Hepatic stellate cell (primary cell): ENCODE results near the gene KIF23.

Source experiments
- DNase-seq: peaks from one replicate; pipeline ENCODE4 v3.0.0; 2011; ENCODE audit warnings: low spot score

Gene KIF23

DNA sequence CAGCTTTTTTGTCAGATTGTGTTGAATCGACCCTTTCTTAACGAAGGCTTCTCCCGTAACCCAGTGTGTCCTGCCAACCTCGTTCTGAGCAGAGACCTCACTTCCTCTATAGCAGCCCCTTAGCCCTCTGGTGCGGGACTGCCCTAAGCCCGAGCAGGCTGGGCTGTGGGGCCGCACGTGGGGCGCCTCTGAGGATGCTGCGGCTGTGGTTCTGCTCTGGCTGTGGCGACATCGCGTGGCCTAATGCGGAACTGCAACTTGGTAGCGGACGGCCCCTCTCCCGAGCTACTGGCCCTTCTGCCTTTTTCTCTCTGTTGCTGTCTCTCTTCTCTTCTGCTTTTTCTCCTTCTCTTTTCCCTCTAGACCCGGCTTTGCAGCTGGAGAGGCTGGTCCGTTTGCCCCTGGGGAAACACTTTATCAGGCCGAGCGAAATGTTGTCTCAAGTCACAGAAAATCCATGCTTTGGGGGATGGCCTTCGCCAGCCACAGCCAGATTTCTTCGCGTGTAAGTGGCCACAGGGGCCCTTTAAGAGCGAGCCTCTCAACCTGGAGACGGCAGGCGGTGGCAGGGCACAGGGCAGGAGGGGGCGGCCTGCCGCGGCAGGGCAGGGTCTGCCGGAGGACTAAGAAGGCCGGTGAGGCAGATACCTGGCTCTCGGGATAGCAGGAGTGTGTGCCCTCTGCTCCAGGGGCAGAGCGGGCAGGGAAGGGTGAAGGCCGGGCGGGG, 19.4 kb upstream of the KIF23 start:
- peak; percentile 82 for DNase-seq

DNA sequence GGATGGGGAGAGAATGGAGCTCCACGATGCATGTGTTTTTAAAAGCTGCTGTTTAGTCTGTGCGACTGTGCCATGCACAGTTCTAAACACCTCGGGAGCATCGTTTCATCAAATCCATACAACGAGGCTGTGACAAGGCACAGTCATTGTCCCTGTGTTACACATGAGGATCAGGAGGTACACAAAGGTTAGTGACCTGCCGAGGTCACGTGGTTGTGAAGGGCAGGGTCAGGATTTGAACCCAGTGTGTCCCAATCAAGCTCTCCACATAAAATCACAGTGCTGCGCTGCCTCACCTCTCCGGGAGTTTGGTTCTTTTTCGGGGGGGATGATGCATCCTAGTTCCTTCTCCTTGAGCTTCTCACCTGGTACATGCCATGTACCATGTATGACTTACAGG, 18.7 kb upstream of the KIF23 start:
- no peak for DNase-seq

DNA sequence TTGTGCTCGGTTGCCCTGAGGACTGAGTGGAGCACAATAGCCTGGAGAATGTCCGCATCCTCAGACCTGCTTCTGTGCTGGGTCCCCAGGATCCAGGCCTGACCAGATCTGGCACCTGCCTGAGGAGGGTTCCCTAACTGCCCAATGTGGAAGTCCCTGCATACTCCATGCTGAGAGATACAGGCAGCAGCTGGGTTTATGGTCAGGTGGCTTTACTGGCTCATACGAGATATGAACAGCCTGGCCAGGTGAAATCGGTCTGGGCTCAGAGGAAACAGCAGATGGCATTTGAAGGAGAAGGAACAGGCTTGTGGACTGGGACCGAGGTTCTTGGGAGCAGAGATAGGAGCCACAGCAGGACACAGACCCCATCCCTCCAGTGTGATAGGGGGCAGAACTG, 18.2 kb upstream of the KIF23 start:
- no peak for DNase-seq

DNA sequence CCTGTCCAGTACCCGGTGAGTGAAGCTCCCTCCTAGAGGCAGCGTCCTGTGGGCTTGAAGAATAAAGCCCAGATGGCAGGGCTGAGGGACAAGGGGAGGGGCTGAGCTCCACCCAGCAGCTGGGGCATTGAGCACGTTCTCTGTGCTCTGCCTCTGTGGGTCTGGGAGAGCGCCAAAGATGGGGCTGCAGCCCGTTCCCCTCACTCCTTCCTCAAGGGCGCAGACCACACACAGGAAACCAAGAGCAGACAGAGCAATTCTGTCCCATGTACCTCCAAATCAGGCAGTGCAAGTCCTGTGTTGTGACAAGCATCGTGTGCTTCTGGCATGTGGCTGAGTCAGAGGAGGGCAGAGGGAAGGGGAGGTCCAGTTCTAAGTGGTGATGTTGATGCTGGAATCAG, 15.7 kb upstream of the KIF23 start:
- DNase-seq, result peak; percentile 77

DNA sequence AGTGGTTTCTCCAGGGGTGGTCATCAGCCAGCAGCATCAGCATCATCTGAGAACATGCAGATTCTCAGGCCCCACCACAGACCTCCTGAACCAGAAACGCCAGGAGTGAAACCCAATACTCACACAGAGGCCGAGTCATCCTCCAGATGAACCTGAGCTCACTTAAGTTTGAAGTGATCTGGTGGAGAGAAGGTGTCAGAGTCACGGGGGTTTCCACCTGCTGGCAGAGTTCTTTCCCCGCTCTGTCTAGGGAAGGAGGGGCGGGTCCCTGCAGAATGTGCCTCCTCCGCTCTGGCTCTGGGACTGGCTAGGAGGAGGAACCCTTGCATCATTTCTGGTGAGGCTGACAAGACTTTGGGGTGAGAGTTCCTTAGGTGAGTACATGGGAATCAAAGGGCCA, 13.3 kb upstream of the KIF23 start:
- DNase-seq, result no peak

DNA sequence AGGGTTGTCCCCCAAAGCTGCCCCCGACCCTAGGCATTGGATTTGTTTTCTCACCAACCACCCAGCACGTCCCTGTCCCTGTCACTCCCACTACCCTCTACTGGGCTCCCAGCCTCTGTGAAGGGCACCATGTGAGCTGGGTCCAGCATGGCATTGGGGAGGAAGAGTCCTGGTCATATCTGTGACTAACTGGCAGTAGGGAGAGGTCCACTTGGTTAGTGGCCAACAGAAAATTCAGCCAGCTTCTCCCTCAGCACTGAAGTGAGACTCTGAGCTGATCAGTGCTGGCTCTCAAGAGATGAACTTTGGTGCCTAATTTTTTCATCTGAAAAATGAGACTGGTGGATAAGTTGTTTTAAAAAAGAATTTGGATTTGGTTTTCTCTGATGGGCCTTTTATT, 11.3 kb upstream of the KIF23 start:
- DNase-seq, result no peak

DNA sequence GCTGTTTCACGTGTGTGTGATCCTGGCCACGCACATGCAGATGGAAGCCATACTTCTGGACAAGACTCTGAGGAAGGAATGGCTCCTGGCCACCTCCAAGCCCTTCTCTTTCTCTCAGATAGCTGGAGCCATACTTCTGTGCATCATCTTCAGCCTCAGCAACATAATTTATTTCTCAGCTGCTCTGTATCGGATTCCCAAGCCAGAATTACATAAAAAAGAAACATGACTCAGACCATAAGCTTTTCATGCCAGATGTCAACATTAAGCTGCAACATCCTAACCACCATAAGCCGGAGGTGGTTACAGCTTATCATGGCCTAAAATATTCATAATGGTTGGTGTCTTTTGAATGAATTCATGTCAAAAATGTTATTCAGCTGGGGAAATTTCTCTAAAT, 10.6 kb upstream of the KIF23 start:
- peak; percentile 75 for DNase-seq

DNA sequence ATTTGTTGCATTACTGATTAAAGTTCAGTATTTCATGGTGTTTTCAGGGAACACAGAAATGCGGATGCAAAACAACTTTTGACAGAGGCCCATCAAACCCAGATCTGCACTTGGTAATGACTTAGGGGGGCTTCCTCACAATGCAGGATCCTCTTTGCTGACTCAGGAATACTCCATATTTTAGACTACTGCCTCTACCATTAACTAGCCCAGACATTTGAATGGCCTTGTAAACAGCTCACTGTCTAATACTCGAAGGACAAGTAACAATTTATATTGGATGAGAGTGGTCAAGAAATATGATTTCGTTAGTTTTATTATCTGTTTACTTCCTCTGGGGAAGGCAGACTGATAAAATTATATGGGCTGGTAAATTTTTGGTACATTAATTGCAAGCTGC, 9.0 kb upstream of the KIF23 start:
- DNase-seq, result no peak

DNA sequence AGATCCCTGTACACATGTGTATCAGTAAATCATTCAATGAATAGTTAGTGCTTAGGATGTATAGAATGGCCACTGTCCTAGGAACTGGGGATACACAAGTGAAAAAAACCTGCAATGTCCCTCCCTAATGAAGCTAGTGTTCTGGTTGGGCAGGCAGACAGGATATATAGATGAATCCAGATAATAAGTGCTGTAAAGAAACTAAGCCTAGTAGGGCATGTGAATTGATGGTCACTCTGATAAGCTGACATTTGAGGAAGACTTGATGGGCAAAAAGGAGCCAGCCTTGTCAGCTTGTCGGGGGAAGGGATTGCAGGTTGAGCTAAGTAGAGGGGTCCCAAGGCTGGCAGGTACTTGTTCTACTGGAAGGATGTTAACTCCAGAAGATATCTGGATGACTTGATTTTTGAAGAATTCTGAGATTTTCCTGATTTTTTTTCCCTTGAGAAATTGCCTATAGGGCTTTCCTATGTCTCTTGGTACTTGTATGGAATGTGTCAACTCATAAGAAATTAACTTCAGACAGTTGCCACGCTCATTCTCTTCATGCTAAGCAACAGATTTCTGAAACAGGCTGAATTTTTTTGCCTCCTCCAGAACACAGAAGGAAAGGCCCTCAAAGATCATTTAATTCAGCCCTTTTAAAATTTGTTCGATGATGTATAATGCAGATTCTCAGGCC, 6.3 kb upstream of the KIF23 start:
- no peak for DNase-seq

DNA sequence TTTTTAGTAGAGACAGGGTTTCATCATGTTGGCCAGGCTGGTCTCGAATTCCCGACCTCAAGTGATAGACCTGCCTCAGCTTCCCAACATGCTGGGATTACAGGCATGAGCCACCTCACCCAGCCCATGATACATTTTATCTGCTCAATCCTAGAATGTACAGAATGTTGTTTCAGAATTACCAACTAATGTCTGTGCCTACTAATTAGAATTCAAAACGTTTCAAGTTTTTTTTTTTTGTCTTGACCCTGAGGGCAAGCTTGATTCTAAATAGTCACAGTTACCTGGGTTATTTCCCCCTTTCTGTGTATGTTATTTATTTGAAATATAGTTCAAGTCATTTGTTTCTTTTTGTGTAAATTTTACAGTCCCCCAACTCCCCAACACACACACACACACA, 5.3 kb upstream of the KIF23 start:
- no peak for DNase-seq

DNA sequence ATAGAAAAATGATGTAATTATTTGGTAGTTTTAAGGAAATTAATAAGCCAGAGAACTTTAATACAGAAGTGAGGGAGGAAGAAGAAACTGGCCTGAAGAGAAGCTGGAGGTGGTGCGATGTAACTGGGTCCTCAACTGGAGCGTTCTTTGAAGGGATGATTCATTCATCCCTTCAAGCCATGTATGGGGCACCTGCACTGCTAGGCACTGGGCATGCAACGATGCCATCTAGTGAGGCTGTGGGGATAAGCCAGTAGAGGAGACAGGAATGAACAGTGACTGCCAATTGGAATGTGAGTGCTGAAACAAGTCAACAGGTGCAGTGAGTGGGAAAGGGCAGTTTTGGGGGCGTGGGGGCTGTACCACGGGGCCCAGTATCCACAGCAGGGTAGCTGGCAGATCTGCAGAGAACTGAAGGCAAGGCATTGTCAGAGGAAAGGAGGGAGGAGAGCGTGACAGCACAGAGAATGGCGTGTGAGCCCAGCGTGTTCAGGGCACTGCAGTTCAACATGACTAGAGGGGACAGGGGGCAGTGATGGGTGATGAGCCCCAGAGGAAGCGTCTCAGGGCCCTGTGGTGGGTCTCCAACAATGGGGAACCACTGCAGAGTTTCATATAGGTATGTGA, 3.8 kb upstream of the KIF23 start:
- peak; percentile 28 for DNase-seq

DNA sequence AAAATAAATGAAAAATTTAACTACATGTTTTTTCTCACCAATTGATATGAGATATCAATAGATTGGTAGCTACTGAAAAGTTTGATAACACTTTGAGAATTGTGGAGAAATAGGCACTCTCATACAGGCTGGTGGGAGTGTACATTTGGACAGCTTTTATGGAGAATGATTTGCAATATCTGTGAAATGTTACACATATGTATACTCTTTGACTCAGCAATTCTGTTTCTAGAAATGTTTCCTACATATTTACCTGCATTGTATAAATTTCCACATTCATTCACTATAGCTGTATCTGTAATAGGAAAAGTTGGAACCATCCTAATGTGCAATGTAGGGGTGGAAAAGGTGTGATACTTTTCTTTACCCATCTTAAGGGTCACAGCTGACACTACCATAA, 1.9 kb upstream of the KIF23 start:
- no peak for DNase-seq

DNA sequence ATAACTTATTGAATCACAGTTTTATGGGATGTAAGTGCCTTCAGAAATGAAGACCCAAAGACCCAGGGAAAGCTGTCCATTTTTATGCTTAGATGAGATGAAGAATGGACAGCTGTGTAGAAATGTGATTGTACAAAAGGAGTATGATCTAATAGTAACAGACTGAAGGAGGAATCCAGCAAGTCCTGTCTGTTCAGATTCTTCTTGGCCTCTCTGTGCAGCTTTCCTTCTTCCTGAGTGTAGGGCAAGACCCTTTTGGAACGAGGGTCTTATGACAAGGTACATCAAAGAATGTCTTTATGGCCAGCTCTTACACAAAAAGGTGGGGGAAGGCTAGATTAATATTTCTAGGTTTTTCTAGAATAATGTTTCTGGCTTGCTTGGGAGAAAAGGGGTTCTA, 1.4 kb upstream of the KIF23 start:
- no peak for DNase-seq

DNA sequence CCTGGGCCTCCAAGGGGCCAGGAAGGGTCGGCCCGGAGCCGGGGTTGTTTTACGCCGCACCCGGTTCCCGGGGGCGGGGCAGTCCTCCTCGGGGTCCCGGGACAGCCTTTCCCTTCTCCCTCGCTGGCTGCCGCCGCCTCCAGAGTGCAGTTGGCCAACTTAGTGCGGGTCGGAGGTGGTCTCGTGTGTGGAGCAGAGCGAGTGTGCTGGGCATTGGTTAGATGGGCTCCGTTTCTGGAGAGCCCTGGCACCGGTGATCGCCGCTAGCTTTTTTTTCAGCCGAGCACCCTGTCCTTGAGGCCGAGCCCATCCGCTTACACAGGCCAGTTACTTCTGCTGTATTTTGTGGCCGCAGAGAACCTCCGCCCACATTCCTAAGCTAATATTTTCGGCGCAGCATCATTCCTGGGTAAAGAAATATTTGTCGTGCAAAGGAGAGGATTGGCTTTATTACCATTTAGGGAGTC, 585 bp downstream of the KIF23 start:
- peak; percentile 83 for DNase-seq

DNA sequence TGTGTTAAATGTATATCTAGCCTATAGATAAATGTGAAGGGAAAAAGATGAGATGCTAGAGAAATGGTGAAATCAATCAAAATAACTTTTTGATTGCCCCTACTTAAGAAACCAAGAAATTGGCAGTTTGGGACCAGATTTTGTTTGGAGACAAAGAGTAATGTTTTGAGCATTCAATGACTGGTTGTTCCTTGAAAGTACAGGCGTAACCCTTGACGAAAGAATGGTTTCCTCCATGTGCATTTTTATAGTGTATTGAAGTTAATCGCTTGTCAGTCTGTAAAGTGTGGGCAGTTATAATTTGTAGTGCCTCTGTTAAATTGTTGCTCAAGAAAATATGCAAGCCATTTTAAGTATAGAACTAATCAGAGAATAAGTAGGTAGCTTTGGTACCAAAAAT, 1.2 kb downstream of the KIF23 start:
- DNase-seq, result no peak

DNA sequence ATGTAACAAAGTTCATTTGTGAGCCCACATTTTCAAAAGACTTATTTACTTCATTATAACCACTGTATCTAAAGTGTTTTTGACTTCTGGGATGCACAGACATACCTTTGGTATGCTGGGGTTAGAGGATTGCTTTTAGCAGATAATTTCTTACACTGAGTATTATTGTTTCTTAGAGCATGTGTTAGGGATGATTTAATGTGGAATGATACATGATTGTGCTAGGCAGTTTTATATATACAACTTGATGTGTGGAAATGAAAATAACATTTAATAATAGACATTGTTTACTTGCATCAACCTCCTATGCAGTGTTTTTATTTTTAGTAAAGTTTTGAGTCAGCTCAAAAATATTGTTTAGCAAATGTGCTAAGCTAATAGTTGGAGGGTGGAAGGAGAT, 3.4 kb downstream of the KIF23 start:
- DNase-seq, result no peak

DNA sequence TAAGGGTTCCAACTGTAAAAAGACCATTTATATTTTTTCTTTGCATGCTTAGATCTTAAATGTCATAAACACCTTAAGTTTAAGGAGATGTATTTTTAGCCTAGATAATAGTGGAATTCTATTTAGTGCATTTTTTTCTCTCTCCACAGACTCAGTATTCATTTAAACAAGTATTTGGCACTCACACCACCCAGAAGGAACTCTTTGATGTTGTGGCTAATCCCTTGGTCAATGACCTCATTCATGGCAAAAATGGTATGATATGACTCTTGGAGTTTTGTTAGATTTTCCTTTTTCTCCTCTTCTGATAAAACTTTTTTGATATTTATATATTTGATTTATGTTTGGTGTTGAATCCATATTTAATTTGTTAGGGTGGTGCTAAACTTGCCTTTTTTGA, 7.3 kb downstream of the KIF23 start:
- DNase-seq, result no peak

DNA sequence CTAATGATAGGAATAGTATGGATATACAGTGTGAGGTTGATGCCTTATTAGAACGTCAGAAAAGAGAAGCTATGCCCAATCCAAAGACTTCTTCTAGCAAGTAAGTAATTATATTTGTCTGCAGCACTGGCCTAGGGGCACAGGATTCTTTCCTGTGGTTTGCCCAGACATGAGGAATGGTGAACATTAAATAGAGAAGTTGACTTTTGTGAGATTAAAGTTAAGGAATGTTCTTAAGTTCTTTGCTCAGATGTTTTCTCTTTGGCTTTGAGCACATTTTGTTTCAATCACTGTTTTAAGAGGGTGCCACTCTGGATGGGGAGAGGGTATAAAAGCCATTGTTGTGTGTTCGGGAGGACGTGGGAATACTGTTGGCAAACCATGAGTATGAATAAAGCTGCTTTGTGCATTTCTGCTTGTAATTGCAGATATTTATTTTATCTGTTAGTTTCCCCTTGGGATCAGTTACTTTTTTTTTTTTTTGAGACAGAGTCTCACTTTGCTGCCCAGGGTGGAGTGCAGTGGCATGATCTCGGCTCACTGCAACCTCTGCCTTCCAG, 8.3 kb downstream of the KIF23 start:
- no peak for DNase-seq

DNA sequence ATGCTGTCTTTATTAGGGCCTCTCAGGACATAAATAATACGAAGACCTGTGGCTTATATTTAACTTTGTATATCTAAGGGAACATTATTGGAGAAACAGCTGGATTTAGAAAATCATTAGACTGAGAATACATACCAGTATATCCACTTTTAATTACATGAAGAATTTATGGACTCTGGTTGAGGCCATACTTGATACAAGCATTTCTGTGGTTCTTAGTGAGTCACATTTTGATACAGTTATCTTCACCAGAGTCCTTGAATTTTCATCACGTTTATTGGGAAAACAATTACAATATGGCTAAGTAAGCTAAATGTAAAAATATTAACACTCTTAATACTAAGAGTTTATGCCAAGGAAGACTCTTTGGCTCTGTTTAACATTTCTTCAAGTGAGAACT, 9.9 kb downstream of the KIF23 start:
- no peak for DNase-seq

DNA sequence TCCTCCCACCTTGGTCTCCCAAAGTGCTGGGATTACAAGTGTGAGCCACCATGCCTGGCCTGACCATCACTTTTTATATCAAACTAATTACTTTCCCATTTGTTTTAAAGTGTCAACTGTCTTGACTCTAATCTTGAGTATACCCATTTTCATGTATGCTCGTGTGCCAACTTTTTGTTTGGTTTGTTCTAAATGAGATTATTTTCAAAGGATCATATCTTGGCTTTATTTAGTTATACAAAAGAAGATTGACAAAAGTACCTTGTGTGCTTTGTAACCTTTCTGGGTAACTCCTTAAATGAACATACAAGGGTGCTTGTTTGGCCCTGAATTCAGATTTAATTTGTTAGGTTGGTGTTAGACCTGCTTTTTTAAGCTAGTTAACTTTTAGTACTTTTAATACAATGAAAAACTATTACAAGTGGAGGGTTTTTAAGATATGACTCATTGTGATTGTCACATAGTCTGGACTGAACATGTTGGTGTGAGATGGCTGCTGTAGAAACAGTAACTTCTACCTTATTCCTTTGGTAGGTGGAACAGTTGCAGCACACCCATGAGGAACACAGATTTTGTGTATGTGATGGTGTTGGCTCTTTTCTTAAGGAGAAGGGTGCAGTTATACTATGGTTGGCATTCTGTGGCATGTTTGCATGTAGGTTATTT, 10.7 kb downstream of the KIF23 start:
- no peak for DNase-seq

DNA sequence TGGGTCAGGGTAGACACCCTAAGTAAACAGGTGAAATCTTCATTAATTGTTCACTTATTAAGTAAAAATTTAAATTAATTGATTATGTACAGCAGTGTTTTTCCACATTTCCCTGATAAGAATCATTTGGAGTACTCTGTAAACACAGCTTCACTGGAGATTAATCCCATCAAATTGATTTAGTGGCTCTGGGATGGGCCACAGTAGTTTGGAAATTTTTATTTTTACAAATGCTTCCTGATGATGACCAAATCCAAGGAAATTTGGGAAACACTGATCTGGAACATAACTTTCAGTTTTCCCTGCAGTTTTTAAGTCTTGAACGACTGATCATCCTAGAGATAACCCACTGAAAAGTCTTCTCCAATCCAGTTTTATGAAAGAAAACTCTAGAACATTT, 19.7 kb downstream of the KIF23 start:
- DNase-seq, result no peak

DNA sequence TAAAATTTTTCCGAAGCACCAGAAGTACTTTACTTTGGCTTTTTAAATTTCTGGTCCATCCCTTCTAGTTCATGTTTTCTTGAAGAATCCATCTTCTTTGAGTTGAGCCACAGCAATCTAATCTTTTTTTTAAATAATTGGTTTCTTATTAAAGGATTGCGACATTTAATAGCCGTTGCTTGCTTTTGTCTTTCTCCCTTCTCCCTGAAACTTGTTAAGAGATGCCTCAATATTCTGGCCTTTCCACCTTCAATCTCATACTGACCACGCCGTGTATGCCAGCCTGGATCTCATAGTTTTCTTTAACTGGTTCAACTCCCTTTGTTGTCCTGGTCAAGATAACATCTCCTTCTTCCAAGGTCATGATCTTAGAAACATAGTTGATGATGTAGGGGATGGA, 20.1 kb downstream of the KIF23 start:
- DNase-seq, result no peak

DNA sequence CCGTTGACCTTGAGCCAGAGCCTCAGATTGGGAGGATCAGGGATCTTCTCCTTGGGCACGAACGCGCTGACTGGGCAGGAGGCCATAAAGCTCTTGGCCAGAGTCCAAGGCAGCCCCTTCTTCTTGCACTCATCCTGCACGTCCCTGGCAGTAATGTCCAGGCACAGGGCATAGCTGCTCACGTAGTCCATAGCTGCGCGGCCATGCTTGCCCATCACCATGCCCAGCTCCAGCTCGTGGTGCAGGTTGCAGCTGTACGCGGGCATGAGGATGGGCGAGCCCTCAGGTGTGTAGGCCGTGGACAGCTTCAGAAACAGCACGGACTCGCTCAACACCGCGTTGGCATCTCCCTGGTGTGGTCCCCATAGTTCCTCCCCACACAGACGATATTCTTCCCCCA, 20.5 kb downstream of the KIF23 start:
- DNase-seq, result no peak
